GM23248 (cell line): ENCODE measurements around the gene ZNF574.

ENCODE experiments used
- EZH2 ChIP-seq: fragments of 200-600 bp; sonication (generic); IDR thresholded peaks from 2 replicates; pipeline ENCODE4 v1.6.1; 2018; ENCODE audit warnings: antibody characterized with exemption, mild to moderate bottlenecking; ENCODE audit not compliant: insufficient read depth, poor library complexity, severe bottlenecking
- EZH2phosphoT487 ChIP-seq: fragments of 200-600 bp; sonication (generic); IDR thresholded peaks from 2 replicates; pipeline ENCODE4 v1.6.1; 2018; ENCODE audit warnings: antibody characterized with exemption, moderate library complexity, mild to moderate bottlenecking, low read depth; ENCODE audit not compliant: insufficient read depth

DNA sequence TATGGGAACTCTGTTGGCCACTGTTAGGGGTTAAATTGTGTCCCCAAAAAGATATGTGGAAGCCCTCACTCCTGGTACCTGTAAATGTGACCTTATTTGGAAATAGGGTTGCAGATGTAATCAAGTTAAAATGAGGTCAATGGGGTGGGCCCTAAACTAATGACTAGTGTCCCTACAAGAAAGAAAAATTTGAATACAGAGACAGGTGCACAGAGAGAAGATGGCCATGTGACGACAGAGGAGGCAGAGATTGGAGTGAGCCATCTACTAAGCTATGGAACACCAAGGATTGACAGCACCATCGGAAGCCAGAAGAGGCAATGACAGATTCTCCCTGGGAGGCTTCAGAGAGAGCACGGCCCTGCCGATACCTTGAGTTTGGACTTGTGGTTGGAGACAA lies 39.7 kb downstream of the ZNF574 start:
- TF ChIP-seq EZH2phosphoT487 (no peak), EZH2 (no peak)
